K562 (cell line): ENCODE data around the gene DHRS12. TPM values are rescaled to one million over a fixed set of nuclear protein-coding genes. Genes with fewer than 3 reads are reported as not detected.
A peak's percentile ranks its signal among the peaks of the same experiment; 100 is the strongest.

Source experiments
- CHD4 ChIP-seq: fragments of 200-600 bp; sonication (generic); IDR thresholded peaks from 3 replicates; pipeline ENCODE4 v1.6.1; 2012; ENCODE audit warnings: low read depth, mild to moderate bottlenecking, mixed read lengths, low read length, inconsistent platforms; ENCODE audit not compliant: insufficient read depth, insufficient replicate concordance, poor library complexity, severe bottlenecking
- FOXJ2 ChIP-seq: fragments of 200-800 bp; sonication (Bioruptor generic); IDR thresholded peaks from 2 replicates; pipeline ENCODE4 v1.6.1; 2016; ENCODE audit warnings: missing genetic modification characterization, missing compliant biosample characterization
- MTA2 ChIP-seq: fragments of 450-650 bp; IDR thresholded peaks from 2 replicates; pipeline ENCODE4 v1.6.1; 2016; ENCODE audit warnings: low read depth
- NCOA1 ChIP-seq: fragments of 450-650 bp; IDR thresholded peaks from 2 replicates; pipeline ENCODE4 v1.6.1; 2016; ENCODE audit warnings: low read depth
- NR2C2 ChIP-seq, 2 experiments: fragments of 200-800 bp in 1 of 2; sonication (Bioruptor generic) in 1 of 2; sonication (generic) in 1 of 2; formaldehyde crosslinking in 1 of 2; IDR thresholded peaks; 2 replicates each; pipeline versions ENCODE4 v1.6.1 to v1.8.0; 2016 to 2022; ENCODE audit warnings: mild to moderate bottlenecking in 1 of 2, missing compliant biosample characterization in 1 of 2, missing genetic modification characterization in 1 of 2, missing genetic modification reagents in 1 of 2
- RHOXF2B ChIP-seq: fragments of 250-450 bp; sonication (Bioruptor Pico); conservative IDR thresholded peaks from 2 replicates; pipeline ENCODE4 v1.5.1; 2021
- SMARCC2 ChIP-seq: fragments of 450-650 bp; IDR thresholded peaks from 2 replicates; pipeline ENCODE4 v1.6.1; 2017; ENCODE audit warnings: antibody characterized with exemption, moderate library complexity, mild to moderate bottlenecking, low read depth
- SRSF3 ChIP-seq: fragments of 200-400 bp; formaldehyde crosslinking; IDR thresholded peaks from 2 replicates; pipeline ENCODE4 v1.6.1; 2016; ENCODE audit warnings: mild to moderate bottlenecking, low read length, moderate library complexity; ENCODE audit not compliant: insufficient read depth
- ZNF121 ChIP-seq: sonication (generic); formaldehyde crosslinking; conservative IDR thresholded peaks from 2 replicates; pipeline ENCODE4 v1.8.0; 2022; ENCODE audit warnings: missing genetic modification reagents
- ZNF174 ChIP-seq: fragments of 250-450 bp; sonication (Bioruptor Pico); IDR thresholded peaks from 2 replicates; pipeline ENCODE4 v1.4.0; 2020; ENCODE audit warnings: mild to moderate bottlenecking
- ZNF263 ChIP-seq: sonication (generic); formaldehyde crosslinking; IDR thresholded peaks from 2 replicates; pipeline ENCODE4 v1.8.0; 2022; ENCODE audit warnings: mild to moderate bottlenecking, missing genetic modification reagents, borderline replicate concordance
- ZNF41 ChIP-seq: fragments of 250-450 bp; sonication (Bioruptor Pico); conservative IDR thresholded peaks from 2 replicates; pipeline ENCODE4 v1.4.0; 2020; ENCODE audit warnings: mild to moderate bottlenecking
- polyA plus RNA-seq, 8 experiments: library from polyadenylated mRNA; depleted of rRNA in 4 of 8; stranded (reverse) in 5 of 8; unstranded in 3 of 8; fragments of >200 nt; fragmentation: Nextera tagmentation in 2 of 8; fragmentation: Illumina TruSeq in 1 of 8; extraction: Ambion mirVana in 2 of 8; extraction: Trizol in 1 of 8; gene quantifications; 2 replicates each; pipeline versions ENCODE4 v1.2.1 to v1.2.3, GENCODE V29; 2011 to 2014; ENCODE audit warnings: inconsistent platforms in 1 of 8, missing spikeins in 1 of 8
- total RNA-seq, 7 experiments: library from RNA; depleted of rRNA in 6 of 7; stranded (reverse); fragments of >200 nt in 6 of 7; fragmentation: Illumina TruSeq in 2 of 7; extraction: Trizol in 2 of 7; gene quantifications; 2 replicates each; pipeline versions ENCODE4 v1.2.1 to v1.2.3, GENCODE V29; 2011 to 2021; ENCODE audit warnings: low replicate concordance in 1 of 7
- TF ChIP-seq, protein P1 (sequence below): fragments of 450-650 bp; conservative IDR thresholded peaks from 2 replicates; pipeline ENCODE4 v1.6.1; 2016; ENCODE audit warnings: missing genetic modification characterization, low read depth, mild to moderate bottlenecking, missing compliant biosample characterization, moderate library complexity
- TF ChIP-seq, protein P2 (sequence below), 2 experiments: fragments of 450-650 bp; formaldehyde crosslinking in 1 of 2; IDR thresholded peaks; 2 replicates each; pipeline versions ENCODE4 v1.4.0 to v1.6.1; 2014 to 2020; ENCODE audit warnings: mild to moderate bottlenecking in 2 of 2, borderline replicate concordance in 1 of 2, low read depth in 1 of 2
- TF ChIP-seq, protein P3 (sequence below), 3 experiments: IDR thresholded peaks in 2 of 3; conservative IDR thresholded peaks in 1 of 3; 2 replicates each; pipeline ENCODE4 v1.5.1; 2011 to 2012; ENCODE audit warnings: low read length in 3 of 3, mild to moderate bottlenecking in 3 of 3, control low read depth in 2 of 3, improper control_type of control experiment in 1 of 3, inconsistent platforms in 1 of 3, low read depth in 1 of 3, mixed read lengths in 1 of 3, moderate library complexity in 1 of 3; ENCODE audit not compliant: insufficient read depth in 2 of 3

DHRS12 gene
- total and polyA plus RNA-seq, 9 of the 15 experiments (the other 6 are each of a cell fraction or from before 2014, with no cell fraction given): 0.62 to 2.7 (median 0.98) TPM

DNA sequence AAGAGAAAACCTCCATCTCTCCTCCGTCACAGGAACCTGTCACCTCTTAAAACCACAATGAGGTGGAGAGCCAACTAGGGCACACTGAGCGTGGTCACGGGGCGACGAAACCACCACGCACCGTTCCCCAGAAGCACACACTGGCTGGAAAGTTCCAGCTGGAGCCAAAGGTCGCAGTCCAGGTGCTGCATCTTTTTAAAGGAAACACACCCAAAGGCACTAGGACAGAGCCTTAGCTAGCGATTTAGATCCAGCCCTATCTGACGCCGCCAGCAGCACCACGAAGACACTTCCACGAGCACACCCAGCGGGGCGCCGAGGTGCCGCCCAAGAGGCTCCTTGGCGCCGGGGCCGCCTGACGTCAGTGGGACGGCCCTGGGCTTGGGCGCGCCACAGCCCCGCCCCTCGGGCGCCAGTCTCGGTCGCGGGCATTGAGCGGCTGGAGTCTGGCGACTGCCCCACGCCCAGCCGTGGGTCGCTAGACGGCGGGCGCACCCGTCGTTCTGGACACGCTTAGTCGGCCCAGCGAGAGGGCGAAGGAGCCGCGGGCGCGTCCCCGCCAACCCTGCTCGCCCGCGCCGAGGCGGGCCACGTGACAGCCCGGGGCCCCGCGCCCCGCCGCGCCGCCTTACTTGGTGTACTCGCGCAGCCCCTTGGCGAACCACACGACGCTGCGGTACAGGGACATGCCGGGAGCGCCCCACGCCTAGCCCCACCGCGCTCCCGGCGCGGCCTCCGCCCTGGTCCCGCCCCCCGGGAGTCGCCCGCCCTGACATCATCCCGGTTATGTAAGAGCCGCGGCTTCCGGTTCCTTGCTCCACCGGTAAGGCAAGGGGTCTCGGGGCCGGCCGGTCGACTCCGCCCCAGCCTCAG is at the start of gene DHRS12 (continued):
- peak; percentile 66; the same call in 1 of the 2 replicates for TF ChIP-seq NR2C2 (CRISPR knock-in tag; IDR thresholded peaks at IDR 0.05)
- peak; percentile 61 for TF ChIP-seq NR2C2 (tag; IDR thresholded peaks at IDR 0.05)
- no peak for TF ChIP-seq ZNF174 (CRISPR knock-in tag)
- TF ChIP-seq SRSF3: no peak
- TF ChIP-seq ZNF41 (CRISPR knock-in tag): no peak
- TF ChIP-seq SMARCC2: no peak
- TF ChIP-seq, protein P1, sequence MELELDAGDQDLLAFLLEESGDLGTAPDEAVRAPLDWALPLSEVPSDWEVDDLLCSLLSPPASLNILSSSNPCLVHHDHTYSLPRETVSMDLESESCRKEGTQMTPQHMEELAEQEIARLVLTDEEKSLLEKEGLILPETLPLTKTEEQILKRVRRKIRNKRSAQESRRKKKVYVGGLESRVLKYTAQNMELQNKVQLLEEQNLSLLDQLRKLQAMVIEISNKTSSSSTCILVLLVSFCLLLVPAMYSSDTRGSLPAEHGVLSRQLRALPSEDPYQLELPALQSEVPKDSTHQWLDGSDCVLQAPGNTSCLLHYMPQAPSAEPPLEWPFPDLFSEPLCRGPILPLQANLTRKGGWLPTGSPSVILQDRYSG (tag): no peak
- TF ChIP-seq MTA2: peak; percentile 28; the same call in 1 of the 2 replicates
- no peak for TF ChIP-seq ZNF121
- TF ChIP-seq, protein P2, sequence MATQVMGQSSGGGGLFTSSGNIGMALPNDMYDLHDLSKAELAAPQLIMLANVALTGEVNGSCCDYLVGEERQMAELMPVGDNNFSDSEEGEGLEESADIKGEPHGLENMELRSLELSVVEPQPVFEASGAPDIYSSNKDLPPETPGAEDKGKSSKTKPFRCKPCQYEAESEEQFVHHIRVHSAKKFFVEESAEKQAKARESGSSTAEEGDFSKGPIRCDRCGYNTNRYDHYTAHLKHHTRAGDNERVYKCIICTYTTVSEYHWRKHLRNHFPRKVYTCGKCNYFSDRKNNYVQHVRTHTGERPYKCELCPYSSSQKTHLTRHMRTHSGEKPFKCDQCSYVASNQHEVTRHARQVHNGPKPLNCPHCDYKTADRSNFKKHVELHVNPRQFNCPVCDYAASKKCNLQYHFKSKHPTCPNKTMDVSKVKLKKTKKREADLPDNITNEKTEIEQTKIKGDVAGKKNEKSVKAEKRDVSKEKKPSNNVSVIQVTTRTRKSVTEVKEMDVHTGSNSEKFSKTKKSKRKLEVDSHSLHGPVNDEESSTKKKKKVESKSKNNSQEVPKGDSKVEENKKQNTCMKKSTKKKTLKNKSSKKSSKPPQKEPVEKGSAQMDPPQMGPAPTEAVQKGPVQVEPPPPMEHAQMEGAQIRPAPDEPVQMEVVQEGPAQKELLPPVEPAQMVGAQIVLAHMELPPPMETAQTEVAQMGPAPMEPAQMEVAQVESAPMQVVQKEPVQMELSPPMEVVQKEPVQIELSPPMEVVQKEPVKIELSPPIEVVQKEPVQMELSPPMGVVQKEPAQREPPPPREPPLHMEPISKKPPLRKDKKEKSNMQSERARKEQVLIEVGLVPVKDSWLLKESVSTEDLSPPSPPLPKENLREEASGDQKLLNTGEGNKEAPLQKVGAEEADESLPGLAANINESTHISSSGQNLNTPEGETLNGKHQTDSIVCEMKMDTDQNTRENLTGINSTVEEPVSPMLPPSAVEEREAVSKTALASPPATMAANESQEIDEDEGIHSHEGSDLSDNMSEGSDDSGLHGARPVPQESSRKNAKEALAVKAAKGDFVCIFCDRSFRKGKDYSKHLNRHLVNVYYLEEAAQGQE (IDR thresholded peaks at IDR 0.05; ENCODE audit: borderline replicate concordance): peak; percentile 22; the same call in 1 of the 2 replicates
- TF ChIP-seq, protein P2 (CRISPR knock-in tag; IDR thresholded peaks at IDR 0.05; ENCODE audit: low read depth): no peak
- TF ChIP-seq FOXJ2: no peak
- 0 out of 2 replicates have a peak, but pooled peaks have one; percentile 16 for TF ChIP-seq NCOA1
- TF ChIP-seq, protein P3, sequence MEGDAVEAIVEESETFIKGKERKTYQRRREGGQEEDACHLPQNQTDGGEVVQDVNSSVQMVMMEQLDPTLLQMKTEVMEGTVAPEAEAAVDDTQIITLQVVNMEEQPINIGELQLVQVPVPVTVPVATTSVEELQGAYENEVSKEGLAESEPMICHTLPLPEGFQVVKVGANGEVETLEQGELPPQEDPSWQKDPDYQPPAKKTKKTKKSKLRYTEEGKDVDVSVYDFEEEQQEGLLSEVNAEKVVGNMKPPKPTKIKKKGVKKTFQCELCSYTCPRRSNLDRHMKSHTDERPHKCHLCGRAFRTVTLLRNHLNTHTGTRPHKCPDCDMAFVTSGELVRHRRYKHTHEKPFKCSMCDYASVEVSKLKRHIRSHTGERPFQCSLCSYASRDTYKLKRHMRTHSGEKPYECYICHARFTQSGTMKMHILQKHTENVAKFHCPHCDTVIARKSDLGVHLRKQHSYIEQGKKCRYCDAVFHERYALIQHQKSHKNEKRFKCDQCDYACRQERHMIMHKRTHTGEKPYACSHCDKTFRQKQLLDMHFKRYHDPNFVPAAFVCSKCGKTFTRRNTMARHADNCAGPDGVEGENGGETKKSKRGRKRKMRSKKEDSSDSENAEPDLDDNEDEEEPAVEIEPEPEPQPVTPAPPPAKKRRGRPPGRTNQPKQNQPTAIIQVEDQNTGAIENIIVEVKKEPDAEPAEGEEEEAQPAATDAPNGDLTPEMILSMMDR (IDR thresholded peaks at IDR 0.05 in 2 of 3, conservative IDR thresholded peaks at IDR 0.05 in 1 of 3; ENCODE audit: insufficient read depth in 2 of 3, low read depth in 1 of 3, low read length in 3 of 3): peak in 2 of 3 experiments; percentile 10 to 22; a peak in 1 of 6 replicates
- no peak for TF ChIP-seq CHD4
- no peak for TF ChIP-seq RHOXF2B (CRISPR knock-in tag)
- no peak for TF ChIP-seq ZNF263 (CRISPR knock-in tag)
